HG02970 (cell line): ENCODE measurements around the gene CAST.
"Not testable (repeated sequence)": the region's sequence is repeated elsewhere in the genome, so short reads cannot be mapped to it uniquely, and the experiment has no call there.

ENCODE experiments used
- ATAC-seq: cut with Tn5 transposase; IDR thresholded peaks from one replicate; pipeline ENCODE4 v1.9.1; 2021; ENCODE audit warnings: mild to moderate bottlenecking, moderate library complexity, moderate number of reproducible peaks; ENCODE audit not compliant: unreplicated experiment, low FRiP score

Gene CAST

DNA sequence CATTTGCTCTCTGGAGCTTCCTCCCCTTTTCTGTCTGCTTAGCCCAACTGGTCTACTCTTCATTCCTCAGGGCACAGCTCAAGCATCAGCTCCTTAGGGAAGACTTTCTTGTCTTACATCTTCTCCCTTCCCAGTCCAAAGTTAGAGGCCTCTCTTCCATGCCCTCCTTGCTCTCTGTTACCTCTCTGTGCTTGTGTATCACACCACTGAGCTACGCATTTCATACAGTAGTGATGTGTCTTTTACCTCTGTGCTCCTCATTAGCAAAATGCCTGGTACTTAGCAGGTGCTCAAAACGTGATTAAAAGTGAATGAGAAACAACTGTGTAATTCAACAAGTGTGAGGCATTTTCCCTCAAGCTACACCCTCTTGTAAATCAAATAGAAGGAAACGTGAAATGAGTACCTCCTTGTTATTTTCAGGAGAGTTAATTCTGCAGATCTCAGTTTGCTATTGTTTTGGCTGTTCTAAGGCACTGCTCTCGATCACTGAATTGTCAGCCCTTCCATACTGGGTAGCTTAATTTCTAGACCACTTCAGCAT lies 106.6 kb downstream of the CAST start:
- ATAC-seq, result no peak

DNA sequence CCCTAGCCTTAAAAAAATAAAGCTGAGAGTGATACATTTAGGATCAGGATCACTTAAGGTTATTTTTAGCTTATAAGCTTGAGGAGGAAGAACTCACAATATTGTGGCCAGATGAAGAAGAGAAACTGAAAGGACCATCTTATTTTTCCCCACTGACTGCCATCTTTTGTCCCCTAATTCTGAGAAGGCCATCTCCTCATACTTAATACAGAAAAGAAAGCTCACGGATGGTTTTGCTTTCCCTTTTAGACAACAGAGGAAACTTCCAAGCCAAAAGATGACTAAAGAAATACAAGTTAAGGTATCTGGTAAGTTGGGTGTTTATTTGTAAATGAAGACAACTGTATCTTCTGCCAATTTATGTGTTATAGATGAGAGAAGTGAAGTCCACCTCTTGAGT lies 109.2 kb downstream of the CAST start:
- no peak for ATAC-seq

DNA sequence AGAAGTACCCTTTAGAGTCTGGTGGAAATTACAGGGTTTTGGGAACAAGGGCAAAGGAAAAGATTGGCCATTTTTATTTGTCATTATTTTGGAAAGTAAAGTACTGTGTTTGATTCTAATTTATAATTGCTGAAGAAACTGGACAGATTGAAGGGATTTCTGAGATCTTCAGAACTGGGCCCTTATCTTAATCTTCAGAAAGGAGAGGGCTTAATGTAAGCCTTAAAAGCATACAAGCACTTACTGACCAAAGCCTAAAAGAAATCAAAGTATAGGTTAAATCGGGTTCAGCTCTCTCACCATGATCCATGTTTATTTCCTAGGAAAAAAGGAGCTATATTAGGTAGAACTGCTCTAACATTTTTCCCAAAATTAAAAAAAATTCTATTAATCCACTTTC lies 109.9 kb downstream of the CAST start:
- ATAC-seq, result no peak

DNA sequence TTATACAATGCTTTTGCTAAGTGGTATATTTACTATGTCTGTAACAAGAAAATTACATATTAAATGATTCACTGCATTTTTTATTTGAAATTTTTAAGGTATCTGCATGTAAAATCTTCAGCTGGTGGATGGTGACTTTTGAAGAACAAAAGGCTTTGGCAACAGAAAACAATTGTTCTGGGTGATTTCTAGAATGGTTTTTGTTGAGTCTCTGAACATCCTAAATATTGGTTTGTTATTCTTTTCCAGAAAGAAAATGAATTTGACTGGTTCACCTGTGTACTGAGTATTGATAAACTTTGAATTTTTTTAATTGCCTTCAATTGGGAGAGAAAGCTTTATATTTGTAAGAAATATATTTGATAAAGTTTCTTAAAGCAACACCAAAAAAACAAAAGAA lies 110.4 kb downstream of the CAST start:
- no peak for ATAC-seq

DNA sequence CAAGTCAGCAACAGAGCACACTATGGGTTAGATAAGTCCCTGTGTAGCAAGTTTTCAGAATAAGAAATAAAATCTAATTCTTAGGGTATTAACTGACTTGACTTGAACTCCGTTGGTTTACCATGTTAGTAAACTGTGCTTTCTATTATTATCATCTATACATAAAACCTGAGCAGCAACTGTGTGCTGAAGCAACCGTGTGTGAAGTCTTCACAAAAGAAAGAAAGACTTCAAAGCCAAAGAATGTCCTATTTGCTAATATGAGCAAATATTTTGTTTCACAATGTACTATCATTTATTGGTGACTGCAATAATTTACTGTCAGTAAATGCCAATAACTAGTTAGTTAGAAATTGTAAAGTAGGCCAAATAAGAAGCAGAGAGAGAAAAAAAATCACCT lies 112.9 kb downstream of the CAST start:
- no peak for ATAC-seq

DNA sequence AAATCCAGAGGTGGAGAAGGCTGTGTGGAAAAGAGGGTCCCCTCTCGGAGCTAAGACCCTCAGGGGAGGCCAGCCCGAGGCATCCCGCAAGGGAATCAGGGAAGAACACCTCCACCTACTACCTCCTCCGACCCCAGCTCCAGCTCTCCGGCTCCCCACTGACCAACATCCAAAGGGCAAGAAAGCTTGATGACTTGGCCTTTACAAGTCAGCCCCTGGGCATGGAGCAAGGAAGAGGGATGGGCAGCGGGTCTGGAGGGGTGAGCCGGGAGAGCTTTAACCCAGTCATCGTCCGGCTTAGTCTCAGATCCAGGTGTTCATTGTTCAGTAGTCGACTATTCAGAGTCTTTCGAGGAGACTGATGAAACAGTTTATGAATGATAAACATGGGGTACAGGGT lies 113.5 kb downstream of the CAST start:
- ATAC-seq, result no peak

DNA sequence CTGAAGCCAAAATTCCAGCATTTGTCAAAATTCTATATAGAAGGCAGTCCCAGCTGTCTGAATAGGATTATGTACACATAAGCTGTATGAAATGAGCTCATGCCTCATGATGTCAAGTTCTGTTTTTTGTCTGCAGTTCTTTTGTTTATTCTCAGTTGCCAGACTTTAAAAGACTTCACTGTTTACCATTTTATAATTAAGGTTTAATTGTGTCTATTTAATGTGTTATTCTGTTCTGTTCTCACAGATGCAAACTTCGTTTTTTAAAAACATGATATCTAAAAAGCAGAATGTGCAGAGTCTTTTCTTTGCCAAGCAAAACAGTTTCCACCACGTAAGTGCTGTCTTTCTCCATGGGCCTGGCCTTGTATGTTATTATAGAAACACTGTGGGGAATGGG lies 114.4 kb downstream of the CAST start:
- ATAC-seq, result no peak

DNA sequence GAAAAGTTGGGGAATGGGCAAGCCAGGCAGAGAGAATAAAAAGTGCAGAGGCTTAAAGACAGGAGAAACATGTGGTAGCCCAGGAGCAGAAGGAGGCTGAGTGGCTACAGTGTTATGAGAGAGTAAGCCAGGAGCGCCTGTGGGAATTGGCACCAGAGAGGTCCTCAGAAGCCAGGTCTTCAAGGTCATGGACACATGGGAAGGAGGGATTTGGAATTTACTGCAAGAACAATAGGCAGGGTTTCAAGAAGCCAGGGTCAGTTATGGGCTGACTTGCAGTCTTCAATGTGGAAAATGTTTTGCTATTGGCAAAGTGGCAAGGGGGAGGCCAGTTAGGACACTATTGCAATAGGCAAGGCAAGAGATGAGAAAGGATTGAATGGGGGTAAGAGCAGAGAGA lies 116.2 kb downstream of the CAST start:
- no peak for ATAC-seq

DNA sequence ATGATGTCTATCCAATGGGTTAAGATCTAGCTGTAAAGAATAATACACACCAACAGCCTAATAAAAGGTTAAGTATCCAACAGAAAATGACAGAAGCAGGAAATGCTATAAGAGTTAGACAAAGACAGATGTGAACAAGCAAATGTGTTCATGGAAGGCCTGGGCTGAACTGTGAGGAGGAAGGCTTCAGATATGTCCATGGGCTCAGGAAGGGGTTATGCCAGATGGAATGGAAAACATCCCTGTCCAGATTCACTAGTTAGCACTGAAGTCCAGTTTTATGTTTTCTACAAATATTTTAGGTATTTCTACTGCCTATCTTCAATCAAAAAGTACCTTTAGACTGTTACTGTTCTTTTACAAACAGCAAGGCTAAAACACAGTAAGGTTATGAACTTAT lies 118.5 kb downstream of the CAST start:
- no peak for ATAC-seq

DNA sequence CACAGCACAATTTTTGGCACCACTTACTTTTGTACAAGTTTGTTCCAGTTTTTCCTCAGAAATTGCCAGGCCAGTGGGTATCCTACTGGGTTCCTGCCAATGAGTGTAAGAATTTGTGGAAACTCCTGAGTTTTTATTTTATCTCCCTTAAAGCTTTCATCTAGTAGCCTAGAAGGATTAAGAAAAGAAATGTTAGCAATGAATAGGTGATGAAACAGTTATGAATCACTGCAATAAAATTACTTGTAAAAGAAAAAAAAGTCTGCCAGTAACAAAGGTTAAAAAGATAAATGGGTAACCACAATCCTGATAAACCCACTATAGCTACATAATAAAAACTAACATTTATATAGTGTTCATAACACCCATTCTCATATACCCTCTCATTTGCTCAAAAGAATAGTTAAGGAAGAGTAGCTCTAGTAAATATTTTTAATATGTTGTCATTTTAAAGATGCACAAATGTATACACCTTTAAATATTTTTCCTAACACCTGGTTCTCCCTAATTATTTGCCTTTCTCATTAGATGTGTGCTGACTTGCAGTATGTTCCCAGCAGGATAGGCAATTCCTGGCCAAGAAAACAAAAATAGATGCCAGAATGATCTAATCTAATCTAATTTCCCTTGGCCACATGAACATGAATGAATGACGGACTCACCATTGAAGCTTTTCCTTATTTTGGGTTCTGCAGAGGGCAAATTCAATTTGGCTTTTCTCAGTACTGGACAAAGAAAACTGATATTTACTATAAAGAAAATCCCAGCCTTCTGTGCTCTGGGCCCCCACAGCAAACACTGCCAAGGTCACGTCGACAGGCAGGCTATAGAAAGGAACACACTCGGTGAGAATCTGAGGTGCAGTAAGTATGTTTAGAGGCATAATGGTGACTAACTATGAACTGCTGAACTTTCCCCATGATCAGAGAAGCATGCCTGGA lies 119.1 kb downstream of the CAST start:
- no peak for ATAC-seq

DNA sequence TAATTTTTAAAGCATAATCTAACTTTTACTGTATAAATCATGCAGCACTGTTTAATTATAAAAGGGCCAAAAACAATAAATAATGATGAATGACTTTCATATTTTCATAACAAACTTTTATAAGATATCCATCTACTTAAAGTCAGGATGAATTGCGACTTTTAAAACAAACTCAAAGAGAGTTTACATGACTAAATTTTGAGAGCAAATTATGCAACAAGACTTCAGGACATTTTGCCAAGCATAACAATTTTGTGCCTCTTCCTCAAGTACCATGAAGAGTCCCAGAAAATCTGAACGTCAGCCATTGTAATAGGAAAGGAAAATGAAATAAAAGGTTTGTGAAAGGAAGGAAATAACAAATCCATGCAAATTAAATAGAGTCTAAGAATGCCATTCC lies 121.2 kb downstream of the CAST start:
- ATAC-seq, result no peak

DNA sequence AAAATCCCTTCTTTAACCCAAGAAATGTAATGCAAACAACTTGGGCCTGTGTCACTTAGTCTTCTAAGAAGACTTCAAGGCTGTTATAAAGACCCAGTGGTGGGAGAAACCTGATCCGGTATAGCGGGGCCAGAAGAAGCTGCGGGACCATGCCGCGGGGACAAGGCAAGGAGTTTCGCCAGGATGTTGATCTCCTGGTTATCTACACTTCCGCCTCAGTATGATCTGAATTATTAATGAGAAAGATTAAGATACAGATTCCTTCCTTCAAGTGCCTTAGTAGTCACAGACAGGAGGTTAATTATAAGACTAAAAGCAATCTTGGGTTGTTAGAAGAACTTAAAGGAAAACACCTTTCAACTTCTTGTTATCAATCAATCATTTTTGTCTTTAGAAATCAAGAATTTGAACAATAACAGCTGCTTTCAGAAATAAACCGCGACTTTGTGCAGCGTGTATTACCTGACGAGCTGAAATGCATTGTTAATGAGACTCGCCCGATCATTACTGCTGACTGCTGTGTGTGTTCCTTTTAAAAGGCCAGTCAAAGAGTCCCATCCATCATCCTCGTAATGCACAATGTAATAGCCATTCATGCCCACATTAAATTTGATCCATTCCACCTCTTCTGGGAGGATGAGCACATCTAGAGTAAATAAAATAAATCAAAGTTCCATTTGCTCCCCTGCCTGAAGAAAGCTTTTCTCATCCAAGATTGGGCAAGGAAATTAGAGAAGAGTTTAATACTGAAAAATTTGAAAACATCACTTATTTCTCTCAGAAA lies 123.3 kb downstream of the CAST start:
- no peak for ATAC-seq

DNA sequence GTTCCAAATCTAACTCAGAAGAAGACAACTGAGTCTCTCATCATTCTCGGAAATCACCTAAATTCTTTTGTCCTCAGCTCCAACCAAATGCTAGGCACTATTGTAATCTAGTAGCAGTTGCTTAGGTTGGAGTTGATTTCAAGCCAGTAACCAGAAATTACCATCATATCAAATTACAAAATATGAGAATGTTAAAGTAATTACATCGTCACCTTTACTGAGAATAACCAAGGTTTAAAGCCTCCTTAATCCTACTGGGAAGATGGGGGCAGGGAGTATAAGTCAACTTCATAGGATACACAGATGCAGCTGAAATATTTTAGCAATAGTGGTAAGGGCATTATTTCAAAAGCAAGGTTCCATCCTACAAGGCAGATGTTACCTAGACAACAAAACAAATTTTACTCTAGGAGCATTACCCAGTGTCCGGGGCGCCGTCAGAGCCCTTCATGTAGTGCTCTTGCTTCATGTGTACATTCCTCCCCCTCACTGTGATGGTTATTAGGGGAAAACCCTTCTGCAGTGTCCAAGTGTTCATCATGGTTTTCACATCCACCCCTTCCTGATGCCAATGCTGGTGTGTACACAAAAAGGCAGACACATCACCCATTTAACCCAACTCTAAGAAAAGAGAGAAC lies 126.1 kb downstream of the CAST start:
- ATAC-seq, result no peak

DNA sequence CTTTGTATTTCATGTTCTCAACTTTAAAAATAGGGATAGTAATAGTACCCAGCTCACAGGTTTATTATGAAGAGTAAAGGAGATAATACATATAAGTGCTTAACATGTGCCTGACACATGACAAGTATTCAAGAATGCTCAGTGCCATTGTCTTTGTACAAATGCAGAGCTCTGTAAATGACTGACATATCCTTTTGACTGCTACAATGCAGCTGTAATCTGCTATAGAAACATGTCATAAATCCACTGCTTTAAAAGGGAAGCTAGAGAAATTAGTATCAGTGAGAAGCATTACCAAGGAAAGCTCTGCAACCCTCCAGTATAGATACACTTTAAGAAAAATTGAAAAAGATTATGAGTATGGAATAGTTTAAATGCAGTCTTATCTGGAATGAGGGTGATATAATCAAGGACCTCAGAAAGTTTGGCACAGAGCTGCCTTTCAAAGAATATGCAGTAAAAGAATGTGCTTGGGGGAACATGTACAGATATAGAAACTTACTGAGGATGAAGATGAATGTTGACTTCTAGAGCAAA lies 127.7 kb downstream of the CAST start:
- ATAC-seq, result no peak

DNA sequence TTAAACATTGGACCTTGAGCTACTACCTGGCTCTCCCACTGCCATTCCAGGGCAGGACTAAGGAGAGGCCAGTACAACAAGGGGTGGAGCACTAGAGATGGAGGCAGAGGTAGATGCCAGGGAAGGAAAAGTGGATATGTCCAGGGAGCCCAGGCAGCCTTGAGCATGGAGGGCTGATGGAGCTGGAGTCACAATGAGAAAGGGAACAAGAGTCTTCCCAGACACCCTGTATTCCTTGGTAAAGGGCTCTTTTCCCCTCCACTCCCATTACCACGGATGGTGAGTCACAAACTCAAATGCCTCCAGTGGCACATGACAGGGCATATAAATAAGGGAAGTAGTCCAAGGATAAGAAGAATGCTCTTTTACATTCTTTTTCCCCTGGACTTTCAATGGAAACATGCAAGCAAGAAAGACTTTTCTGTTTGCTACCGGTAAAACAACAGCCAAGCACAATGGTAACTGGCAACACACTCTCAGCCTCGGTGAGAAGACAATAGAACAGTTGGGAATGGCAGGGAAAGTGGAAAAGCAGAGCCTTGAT lies 128.9 kb downstream of the CAST start:
- ATAC-seq, result no peak

DNA sequence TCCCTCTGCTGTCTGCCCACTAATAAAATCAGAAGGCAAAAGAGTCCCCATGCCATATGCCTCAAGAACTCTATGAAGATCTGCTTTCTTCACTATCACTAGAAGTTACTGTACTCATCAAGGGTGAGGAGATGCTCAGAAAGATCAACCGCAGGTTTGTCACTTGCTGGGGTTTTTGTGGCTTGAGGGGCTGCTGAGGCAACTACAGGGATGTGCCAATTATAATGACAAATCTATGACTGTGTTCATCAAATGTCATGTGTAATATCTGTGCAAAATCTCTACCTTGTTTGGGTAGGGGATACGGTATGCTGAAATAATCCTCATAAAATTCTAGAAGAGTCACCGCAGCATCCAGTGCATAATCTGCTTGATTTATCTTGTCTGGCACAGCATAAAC lies 132.6 kb downstream of the CAST start:
- no peak for ATAC-seq

DNA sequence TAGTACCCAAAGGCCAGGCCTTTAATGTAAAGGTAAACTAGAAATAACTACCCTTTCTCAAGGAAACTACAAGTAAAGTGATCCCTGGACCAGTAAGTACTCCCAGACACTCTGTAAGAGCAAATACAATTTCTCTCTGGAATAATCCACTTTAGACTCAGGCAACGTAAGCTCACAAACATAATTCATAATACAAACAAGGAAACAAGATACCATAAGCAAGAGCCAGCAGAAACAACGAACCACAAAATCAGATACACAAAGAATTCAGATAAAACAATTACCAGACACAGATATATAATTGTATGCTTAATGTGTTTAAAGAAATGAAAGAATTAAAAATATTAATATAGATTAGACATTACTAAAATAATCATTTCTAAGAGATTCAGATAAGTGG lies 133.4 kb downstream of the CAST start:
- ATAC-seq, result no peak

DNA sequence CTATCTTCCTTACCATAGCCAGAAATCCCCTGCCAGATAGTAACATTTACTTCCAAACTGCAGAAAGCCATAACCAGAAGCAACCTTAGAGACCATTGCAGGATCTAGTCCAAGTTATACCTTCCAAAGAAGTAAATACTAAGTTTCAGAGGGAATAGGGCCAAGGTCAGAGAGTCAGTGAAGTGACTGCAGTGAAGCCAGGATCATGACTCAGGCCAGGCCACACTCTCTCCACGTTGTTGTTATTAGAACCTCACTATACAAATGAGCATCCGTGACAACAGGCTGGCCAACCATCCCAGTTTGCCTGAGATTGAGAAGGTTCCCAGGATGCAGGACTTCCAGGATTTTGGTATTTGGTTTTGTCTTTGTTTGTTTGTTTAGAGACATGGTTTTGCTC lies 134.3 kb downstream of the CAST start:
- no peak for ATAC-seq

DNA sequence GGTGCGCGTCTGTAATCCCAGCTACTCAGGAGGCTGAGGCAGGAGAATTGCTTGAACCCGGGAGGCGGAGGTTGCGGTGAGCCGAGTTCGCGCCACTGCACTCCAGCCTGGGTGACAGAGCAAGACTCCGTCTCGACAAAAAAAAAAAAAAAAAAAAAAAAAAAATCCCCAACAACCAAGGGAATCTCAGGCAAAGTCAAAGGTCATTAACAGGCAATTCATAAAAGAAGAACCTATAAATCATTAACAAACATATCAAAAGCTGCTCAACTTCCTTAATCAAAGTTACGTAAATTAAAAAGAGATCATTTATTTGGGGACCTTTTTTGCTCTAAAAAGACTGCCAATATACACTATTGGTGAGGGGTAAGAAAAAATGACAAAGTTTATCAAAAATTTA lies 139.5 kb downstream of the CAST start:
- ATAC-seq, result not testable (repeated sequence)

DNA sequence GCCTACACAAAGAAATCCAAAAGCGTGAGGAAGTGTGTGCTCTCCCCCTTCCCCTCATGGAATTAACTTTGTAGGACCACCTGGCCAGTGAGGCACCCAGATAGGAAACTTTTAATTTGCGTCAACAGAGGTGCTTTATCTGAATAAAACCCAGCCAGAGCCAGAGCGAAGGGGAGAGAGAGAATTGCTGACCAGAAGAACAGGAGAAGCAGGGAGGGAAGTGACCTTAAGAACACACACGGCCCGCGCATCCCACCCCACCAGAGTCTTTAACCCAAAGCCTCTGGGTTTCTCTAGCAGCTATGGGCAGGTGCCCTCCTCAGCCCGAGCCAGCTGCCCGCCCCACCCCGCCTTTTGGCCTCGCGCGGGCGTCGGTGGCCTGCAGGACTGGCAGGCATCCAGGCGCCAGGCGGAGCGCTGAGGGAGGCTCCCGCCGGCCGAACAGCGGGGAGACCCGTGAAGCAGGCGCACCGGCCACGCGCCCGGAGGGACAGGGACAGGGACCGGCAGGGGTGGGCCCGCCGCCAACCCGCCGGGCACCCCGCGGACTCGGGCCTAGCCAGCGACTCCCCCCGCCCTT lies 145.0 kb downstream of the CAST start:
- ATAC-seq, result no peak
